Measurements from ENCODE around the gene PTPRE.
A peak's percentile ranks its signal among the peaks of the same experiment; 100 is the strongest.

PTPRE gene

GRCh38 chr10:128062881-128063563 lies 156.1 kb downstream of the PTPRE start:
- no peak for DNase-seq

DNA sequence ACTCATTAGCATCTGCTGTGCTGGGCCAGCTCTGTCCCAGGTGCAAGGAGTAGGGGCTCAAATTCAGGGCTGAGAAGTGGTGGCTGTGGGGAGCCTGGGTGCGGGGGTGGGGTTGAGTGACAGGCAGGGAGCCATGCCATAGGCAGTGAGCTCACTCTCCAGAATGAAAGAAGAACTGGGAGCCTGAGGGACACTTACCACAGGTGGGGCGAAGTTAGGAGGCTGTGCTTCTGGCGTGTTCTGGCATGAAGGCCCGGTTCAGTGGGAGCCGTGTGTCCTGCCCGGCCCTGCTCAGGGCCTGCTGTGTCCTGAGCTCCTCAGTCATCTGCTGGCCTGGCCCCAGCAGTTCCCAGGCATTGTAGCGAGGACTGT lies 156.8 kb downstream of the PTPRE start:
- no peak for DNase-seq

GRCh38 chr10:128064108-128064969 lies 157.4 kb downstream of the PTPRE start:
- no peak for DNase-seq

- no peak for DNase-seq
Measured at GRCh38 chr10:128064970-128065580, 158.2 kb downstream of the PTPRE start.

GRCh38 chr10:128065881-128066534 lies 159.1 kb downstream of the PTPRE start:
- DNase-seq = no peak

- no peak for DNase-seq
Measured at GRCh38 chr10:128066870-128067382, 160.0 kb downstream of the PTPRE start.

- DNase-seq = no peak
Measured at GRCh38 chr10:128067691-128068397, 160.9 kb downstream of the PTPRE start.

- no peak for DNase-seq
Measured at GRCh38 chr10:128068398-128069285, 161.7 kb downstream of the PTPRE start.

DNA sequence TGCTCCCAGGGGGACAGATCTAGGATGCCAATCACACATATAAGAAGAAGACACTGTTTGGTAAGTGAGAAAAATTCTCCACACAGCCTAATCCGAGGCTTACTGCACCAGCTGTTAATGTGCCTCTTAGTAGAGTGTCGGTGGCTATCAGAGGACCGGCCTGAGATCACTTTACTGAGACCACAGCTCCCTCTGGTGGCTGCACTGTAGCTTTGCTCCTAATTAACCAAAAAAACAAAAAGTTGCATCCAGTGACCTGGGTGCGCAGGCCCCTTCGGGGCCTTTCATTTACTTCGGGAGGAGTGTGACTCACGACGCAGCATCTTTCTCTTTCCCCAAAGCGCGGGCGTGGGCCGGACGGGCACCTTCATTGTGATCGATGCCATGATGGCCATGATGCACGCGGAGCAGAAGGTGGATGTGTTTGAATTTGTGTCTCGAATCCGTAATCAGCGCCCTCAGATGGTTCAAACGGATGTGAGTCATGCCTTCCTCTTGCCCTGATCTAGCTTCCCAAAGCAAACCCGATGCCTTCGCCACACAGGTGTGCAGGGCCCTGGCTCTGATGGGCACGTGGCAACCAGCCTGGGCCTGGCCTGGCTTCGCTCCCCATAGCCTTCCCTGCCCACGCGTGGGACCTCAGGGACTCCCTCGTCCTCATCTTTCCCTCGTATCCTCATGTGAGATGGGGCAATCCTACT lies 162.6 kb downstream of the PTPRE start:
- DNase-seq = peak; percentile 23

DNA sequence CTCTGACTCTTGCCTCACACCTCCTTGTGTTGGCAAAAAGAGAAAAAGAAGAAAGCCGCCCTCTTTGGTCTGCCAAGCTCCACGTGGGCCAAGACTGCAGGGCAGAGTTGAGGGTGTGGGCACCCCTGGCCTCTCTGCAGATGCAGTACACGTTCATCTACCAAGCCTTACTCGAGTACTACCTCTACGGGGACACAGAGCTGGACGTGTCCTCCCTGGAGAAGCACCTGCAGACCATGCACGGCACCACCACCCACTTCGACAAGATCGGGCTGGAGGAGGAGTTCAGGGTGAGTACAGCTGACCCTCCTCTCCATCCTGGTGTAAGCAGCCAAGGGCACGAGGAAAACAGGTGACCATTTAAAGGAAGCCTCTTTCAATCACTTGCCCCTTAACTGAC lies 163.3 kb downstream of the PTPRE start:
- no peak for DNase-seq

DNA sequence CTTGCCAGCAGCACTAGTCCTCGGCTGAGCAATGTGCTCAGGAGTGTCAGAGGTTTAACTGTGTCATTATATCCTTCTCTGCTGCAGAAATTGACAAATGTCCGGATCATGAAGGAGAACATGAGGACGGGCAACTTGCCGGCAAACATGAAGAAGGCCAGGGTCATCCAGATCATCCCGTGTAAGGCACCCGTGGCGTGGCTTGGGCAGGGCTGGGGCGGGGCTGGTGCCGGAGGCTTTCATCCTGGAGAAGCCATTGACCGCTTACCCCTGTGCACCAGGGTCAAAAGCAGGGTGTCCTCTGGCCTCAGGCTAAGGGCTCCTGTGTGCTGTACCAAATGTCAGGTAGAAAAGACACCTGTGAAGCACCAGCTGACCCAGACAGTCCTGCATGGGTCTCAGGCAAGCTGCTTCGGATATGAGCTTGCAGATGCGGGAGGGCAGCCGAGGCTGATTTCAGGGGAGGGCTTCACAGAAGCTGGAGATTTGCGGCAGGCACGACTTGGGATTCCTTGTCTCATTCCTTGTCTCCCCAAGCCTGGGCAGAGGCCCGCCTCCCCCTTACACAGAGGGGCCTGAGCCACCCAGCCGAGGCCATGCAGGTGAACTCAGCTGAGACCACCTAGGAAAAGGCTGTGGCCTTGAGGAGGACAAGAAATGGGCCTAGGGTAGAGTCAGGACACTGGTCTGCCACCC lies 164.0 kb downstream of the PTPRE start:
- DNase-seq = no peak

- no peak for DNase-seq
Measured at GRCh38 chr10:128071417-128071782, 164.5 kb downstream of the PTPRE start.

GRCh38 chr10:128072046-128072445 lies 165.1 kb downstream of the PTPRE start:
- no peak for DNase-seq

DNA sequence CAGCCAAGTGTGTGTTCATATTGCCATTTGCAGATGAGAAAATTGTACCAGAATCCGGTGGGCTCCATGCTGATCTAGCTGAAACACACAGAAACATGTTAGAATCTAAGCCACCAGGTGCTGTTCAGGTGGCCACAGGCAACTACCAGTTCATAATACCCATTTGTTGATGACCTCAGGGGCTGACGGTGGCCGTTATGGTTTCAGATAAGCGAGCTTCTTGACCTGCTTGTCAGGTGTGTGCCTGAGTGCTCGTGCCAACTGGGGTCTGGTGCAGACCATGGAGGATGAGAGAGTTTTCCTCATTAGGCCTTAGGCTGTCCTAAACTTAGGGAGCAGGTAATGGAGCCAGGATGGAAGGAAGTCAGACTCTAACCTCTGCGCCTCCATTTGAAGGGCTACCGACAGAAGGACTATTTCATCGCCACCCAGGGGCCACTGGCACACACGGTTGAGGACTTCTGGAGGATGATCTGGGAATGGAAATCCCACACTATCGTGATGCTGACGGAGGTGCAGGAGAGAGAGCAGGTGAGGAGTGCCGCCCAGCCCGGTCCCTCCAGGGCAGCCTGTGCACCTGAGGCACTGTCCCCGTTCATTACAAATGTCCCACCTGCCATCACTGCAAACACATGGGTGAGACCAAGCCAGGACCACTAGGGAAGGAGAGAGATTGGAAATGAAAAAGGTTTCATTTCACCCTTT lies 166.2 kb downstream of the PTPRE start:
- no peak for DNase-seq

- DNase-seq = no peak
Measured at GRCh38 chr10:128073890-128074289, 167.0 kb downstream of the PTPRE start.

DNA sequence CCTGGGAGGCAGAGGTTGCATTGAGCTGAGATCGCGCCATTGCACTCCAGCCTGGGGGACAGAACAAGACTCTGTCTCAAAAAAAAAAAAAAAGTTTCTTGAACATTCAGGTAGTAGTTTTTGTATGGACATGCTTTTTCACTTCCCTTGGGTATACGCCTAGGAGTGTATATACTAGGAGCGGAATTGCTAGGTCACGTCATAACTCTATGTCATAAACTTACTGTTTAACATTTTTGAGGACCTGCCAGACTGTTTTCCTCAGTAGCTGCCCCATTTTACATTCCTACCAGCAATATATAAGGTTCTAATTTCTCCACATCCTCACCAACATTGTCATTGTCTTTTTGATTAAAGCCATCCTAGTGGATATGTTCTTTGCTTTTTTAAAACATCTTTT lies 167.7 kb downstream of the PTPRE start:
- no peak for DNase-seq

DNA sequence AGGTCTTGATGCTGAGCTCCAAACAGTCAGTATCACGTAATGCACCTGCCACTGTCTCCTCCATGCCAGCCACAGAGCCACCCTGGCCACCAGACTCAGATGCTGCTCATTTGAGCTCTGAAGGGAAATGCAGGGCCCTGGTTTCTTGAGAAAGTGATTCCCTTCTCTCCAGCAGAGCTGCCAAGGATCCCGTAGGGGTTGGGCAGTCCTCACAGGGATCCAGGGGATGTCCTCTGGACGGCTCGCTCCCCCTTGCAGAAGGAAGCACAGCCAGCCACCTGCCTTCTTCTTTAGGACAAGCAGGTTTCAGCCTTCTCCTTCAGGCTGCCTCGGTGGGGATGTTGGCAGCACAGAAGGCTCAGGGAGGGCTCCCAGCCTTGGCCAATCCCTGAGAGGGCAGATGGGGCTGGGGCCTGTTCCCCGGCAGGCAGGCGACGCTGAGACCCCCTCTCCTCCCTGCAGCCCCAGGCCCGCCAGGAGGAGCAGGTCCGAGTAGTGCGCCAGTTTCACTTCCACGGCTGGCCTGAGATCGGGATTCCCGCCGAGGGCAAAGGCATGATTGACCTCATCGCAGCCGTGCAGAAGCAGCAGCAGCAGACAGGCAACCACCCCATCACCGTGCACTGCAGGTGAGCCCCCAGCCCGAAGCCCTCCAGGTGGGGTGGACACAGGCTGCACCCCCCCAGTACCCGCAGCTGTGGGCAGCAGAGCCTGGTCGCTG lies 170.4 kb downstream of the PTPRE start:
- no peak for DNase-seq

DNA sequence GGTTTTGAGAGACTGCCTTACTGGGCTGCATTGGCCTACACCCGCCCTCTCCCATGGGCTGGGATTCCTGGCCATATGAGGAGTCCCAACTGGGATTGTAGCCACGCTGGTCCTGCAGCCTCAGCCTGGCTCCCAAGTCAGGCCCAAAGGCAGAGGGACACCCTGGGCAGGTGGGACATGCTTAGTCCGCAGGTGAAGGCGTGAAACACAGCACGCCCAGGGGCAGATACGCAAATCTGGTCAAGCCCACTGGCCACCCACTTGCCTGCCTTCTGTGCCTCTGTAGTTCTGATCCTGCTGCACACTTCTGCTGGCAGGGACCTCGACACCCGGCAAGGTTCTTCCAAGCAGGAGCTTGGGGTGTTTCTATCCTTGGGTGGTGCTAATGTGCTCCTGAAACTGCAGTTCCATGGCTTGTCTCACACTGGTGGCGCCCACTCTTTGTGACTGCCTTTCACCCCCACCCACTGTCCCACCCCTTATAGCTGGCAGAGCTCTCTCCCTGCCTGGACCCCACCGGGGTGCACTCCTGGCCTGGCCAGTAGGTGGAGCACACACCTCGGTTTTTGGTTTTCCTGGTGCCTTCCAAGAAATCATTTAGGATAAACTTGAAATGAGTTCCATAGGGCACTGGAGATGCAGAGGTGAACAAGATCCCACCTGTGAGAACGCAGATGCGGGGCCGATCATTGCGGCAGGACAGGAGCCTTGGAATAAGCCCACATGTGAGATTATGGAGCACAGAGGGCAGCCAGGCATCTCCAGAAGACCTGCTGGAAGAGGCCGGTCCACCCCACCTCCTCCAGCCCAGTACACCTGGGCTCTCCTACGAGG lies 171.4 kb downstream of the PTPRE start:
- no peak for DNase-seq
